BJ (cell line): ENCODE results near the gene ERC1. TPM values are rescaled to one million over a fixed set of nuclear protein-coding genes. Genes with fewer than 3 reads are reported as not detected.

Source experiments
- CTCF ChIA-PET: fragments of 350-600 bp; formaldehyde crosslinking; extraction: SDS; loops from one replicate; lab custom pipeline; 2021; ENCODE audit warnings: antibody characterized with exemption, inconsistent platforms; lab: Yijun Ruan, JAX
- POLR2A ChIA-PET: fragments of 300-600 bp; sonication (Branson Sonifier 250); formaldehyde crosslinking; extraction: SDS; loops from one replicate; lab custom pipeline; 2021; ENCODE audit warnings: antibody characterized with exemption; lab: Charles Lee
- DNase-seq: peaks from one replicate; pipeline ENCODE4 v3.0.0-alpha.2; 2011; ENCODE audit warnings: low read depth
- H3K27me3 ChIP-seq: 2 replicates; pipeline ENCODE4 v1.6.0; 2011; ENCODE audit warnings: low read length; ENCODE audit not compliant: control insufficient read depth, insufficient read depth
- H3K36me3 ChIP-seq: 2 replicates; pipeline ENCODE4 v1.5.1; 2011; ENCODE audit warnings: low read length; ENCODE audit not compliant: control insufficient read depth, insufficient read depth
- H3K4me3 ChIP-seq: 2 replicates; pipeline ENCODE4 v1.5.1; 2011; ENCODE audit warnings: low read depth, mild to moderate bottlenecking, control low read depth, low read length
- polyA plus RNA-seq: library from polyadenylated mRNA; depleted of rRNA; stranded (reverse); fragments of >200 nt; gene quantifications from 2 replicates; pipeline ENCODE4 v1.2.3, GENCODE V29; 2011
- TF ChIP-seq, protein P1 (sequence below): IDR thresholded peaks from 2 replicates; pipeline ENCODE4 v1.5.1; 2011; ENCODE audit warnings: low read depth, mild to moderate bottlenecking, control low read depth, inconsistent platforms, low read length, moderate library complexity; ENCODE audit not compliant: insufficient read depth

Gene ERC1
- polyA plus RNA-seq, 1 experiment: 14.5 TPM

DNA sequence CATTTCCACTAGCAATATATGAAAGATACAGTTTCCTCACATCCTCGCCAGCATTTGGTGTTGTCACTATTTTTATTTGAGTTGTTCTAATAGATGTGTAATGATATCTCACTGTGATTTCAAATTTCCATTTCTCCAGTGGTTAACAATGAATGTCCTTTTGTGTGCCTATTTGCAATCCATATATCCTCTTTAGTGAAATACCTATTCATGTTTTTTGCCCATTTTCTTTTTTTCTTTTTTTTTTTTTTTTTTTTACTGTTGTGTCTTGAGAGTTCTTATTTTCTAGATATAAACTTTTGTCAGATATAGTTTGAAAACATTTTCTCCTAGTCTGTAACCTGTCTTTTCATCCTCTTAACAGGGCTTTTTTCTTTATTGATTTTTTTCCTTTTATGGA lies 524.4 kb downstream of the ERC1 start:
- no peak overlapping the region for H3K4me3 ChIP-seq

DNA sequence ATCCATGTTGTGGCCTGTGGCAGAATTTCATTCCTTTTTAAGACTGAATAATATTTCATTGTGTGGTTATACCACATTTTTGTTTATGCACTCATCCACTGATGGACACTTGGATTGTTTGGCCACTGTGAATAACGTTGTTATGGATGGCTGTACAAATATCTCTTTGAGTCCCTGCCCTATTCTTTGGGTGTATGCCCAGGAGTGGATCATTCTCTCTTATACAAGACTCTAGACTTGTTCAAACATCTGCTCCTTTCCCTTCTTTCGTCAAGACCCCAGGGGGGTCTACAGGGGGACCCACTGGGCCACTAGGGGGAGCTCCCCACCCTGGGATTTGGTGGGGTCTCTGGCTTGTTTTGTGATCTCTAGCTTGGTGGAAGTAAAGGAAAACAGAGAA lies 526.0 kb downstream of the ERC1 start:
- peak; percentile 70 for DNase-seq
- TF ChIP-seq, protein P1, sequence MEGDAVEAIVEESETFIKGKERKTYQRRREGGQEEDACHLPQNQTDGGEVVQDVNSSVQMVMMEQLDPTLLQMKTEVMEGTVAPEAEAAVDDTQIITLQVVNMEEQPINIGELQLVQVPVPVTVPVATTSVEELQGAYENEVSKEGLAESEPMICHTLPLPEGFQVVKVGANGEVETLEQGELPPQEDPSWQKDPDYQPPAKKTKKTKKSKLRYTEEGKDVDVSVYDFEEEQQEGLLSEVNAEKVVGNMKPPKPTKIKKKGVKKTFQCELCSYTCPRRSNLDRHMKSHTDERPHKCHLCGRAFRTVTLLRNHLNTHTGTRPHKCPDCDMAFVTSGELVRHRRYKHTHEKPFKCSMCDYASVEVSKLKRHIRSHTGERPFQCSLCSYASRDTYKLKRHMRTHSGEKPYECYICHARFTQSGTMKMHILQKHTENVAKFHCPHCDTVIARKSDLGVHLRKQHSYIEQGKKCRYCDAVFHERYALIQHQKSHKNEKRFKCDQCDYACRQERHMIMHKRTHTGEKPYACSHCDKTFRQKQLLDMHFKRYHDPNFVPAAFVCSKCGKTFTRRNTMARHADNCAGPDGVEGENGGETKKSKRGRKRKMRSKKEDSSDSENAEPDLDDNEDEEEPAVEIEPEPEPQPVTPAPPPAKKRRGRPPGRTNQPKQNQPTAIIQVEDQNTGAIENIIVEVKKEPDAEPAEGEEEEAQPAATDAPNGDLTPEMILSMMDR: peak; percentile 48
- POLR2A ChIA-PET: no interaction called here
- H3K4me3 ChIP-seq: no peak overlapping the region
- no peaks in the 10 kb centered on the region for H3K27me3 ChIP-seq
- no peaks in the 10 kb centered on the region for H3K36me3 ChIP-seq
- CTCF ChIA-PET: interaction anchor here (1.4 to 1.5 kb wide), 2 partner anchors 66 to 136 kb away, joined by 3 to 5 read pairs; no protein-coding TSS in a partner anchor

More for the DNA sequence above, 524.4 kb downstream of the ERC1 start:
- ChIA-PET POLR2A (no interaction called here), CTCF (interaction anchor here (0.6 kb wide), 1 partner anchor 172 kb away, joined by 3 read pairs; no protein-coding TSS in a partner anchor)
- H3K27me3 ChIP-seq: no peaks in the 10 kb centered on the region
- DNase-seq: no peak
- TF ChIP-seq, protein P1: no peak
- no peaks in the 10 kb centered on the region for H3K36me3 ChIP-seq

DNA sequence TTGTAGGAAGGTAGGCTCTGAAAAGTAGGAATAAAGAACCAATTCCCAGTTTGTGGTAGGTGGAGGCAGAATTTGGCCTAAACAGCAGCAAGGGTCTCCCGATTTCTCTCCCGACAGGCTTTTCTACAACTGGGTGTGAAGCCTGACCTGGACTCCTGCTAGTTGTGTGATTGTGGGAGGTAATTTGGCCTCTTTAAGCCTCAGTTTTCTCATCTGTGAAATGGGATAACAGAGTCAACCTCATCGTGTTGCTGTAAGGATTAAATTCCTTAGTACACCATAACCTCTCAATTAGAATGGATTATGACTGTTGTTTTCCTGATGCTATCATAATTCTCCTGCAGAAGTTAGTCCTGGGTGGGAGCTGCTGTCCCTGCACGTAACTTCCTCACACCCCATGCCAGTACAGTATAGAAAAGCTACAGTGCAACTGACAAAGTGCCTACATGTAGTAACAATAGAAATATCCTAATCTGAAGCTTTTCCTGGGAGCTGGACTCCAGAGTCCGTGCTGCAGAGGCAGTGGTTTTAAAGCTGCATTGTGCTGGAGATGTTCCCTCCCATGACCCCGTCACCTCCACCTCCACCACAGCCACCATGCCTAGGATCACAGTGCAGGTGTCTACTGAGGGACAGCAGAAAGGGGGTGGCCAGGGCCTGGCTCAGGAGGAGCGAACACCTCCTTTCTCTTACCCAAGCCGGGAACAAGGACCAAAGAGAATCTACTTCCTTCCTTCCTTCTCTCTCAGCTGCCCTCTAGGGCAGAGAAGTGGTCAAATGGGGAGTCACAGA lies 526.9 kb downstream of the ERC1 start:
- ChIA-PET POLR2A (no interaction called here), CTCF (interaction anchor here (1.4 to 1.5 kb wide), 2 partner anchors 65 to 137 kb away, joined by 3 to 5 read pairs; no protein-coding TSS in a partner anchor)
- H3K4me3 ChIP-seq: no peak overlapping the region
- H3K36me3 ChIP-seq: no peaks in the 10 kb centered on the region
- TF ChIP-seq, protein P1: no peak
- DNase-seq: no peak
- no peaks in the 10 kb centered on the region for H3K27me3 ChIP-seq

DNA sequence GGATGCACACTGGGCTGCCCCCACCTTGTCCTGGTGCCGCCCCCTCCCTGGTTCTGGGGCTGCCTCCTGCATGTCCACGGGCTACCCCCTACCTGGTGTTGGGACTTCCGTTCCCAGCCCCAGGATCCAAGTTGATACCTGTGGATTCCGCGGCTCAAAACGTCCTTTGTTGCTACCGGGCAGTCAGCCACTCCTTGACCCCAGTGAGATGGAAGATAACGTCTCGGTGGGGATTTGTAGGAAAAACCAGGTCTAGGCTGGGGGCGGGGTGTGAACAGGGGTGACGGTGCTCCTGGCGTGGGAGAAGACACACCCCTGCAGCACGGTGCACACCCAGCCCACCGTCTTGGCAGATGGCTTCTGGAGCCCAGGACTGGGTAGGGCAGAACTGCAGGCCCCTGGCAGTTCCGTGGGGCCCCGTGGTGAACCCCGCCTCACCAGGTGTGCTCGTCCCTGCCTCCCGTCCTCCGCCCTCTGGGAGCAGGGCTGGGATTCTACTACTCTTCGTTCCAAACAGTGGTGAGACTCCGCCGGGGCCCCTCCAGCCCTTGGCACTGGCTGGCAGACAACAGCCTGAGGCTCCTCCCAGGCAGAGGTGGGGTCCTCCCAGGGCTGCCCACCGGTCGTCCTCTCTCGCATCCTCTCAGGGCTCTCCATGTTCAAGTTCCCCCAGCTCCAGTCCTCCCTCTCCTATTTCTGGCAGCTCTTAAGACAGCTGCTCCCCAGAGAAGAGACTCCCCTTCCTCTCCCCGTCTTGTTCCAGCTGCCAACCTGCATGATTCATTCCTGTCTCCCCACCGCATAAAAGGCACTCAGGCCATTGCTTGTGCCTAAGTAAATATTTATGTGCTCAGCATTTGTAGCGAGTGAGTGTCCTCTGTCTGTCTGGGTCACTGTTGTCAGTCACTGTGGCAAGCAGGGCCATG lies 527.8 kb downstream of the ERC1 start:
- Histone ChIP-seq H3K36me3 (no peaks in the 10 kb centered on the region), H3K4me3 (no peak overlapping the region), H3K27me3 (no peaks in the 10 kb centered on the region)
- DNase-seq: peak; percentile 51
- ChIA-PET POLR2A (interaction anchor here (0.6 kb wide), 1 partner anchor 23 kb away, joined by 3 read pairs; no protein-coding TSS in a partner anchor), CTCF (interaction anchor here (1.4 kb wide), 1 partner anchor 138 kb away, joined by 3 read pairs; no protein-coding TSS in a partner anchor)
- TF ChIP-seq, protein P1: no peak
